Stimulated activated CD4-positive, alpha-beta T cell treated with anti-CD3 and anti-CD28 coated beads, Interleukin-12 subunit alpha, Interleukin-12 subunit beta, amount 100 ng/mL, for 48 hours (primary cell): Measurements from ENCODE around the gene GPAT3.
"Not testable (repeated sequence)": the region's sequence is repeated elsewhere in the genome, so short reads cannot be mapped to it uniquely, and the experiment has no call there.

Experiments
- DNase-seq, 3 donors: peaks; one replicate each; pipeline ENCODE4 v3.0.0-alpha.2; 2020; ENCODE audit warnings: low read depth in 2 of 3, low spot score in 1 of 3

GPAT3 gene

GRCh38 chr4:83535520-83536361 lies at the start of gene GPAT3:
Gene GPAT3 (plus strand): TSS chr4:83536108. CDS start chr4:83536623, 515 bp downstream.
- DNase-seq: peak; percentile 45 to 74 (median 52)

- DNase-seq: no peak
These were observed 49.3 kb upstream of the GPAT3 start for GRCh38 chr4:83486457-83487129.

GRCh38 chr4:83489711-83490326 lies 46.1 kb upstream of the GPAT3 start:
- DNase-seq: no peak

- DNase-seq: no peak
These were observed 44.9 kb upstream of the GPAT3 start for GRCh38 chr4:83490876-83491450.

GRCh38 chr4:83496085-83496917 lies 39.6 kb upstream of the GPAT3 start:
- not testable (repeated sequence) for DNase-seq

- no peak for DNase-seq
These were observed 37.7 kb upstream of the GPAT3 start for GRCh38 chr4:83498187-83498586.

- DNase-seq: not testable (repeated sequence)
These were observed 34.2 kb upstream of the GPAT3 start for GRCh38 chr4:83501671-83502070.

- no peak for DNase-seq
These were observed 31.9 kb upstream of the GPAT3 start for GRCh38 chr4:83503974-83504373.

GRCh38 chr4:83504503-83504902 lies 31.4 kb upstream of the GPAT3 start:
- DNase-seq: no peak

GRCh38 chr4:83504996-83505395 lies 30.9 kb upstream of the GPAT3 start:
- no peak for DNase-seq

GRCh38 chr4:83509156-83509585 lies 26.7 kb upstream of the GPAT3 start:
- DNase-seq: peak; percentile 36 to 76 (median 42)

- DNase-seq: no peak
These were observed 25.5 kb upstream of the GPAT3 start for GRCh38 chr4:83510442-83510841.

GRCh38 chr4:83516042-83516772 lies 19.7 kb upstream of the GPAT3 start:
- DNase-seq: no peak

- no peak for DNase-seq
These were observed 13.7 kb upstream of the GPAT3 start for GRCh38 chr4:83522239-83522638.

GRCh38 chr4:83527671-83528070 lies 8.2 kb upstream of the GPAT3 start:
- DNase-seq: no peak

GRCh38 chr4:83536362-83537272 lies 709 bp downstream of the GPAT3 start:
- no peak for DNase-seq

GRCh38 chr4:83542225-83542624 lies 6.3 kb downstream of the GPAT3 start:
- no peak for DNase-seq

GRCh38 chr4:83546786-83547185 lies 10.9 kb downstream of the GPAT3 start:
- DNase-seq: no peak
